WTC11 (cell line): ENCODE measurements around the gene PPFIBP1. TPM values are rescaled to one million over a fixed set of nuclear protein-coding genes. Genes with fewer than 3 reads are reported as not detected.
"Not testable (repeated sequence)": the region's sequence is repeated elsewhere in the genome, so short reads cannot be mapped to it uniquely, and the experiment has no call there.

ENCODE experiments used
- ATAC-seq: fragments of 200-7000 bp; cut with Tn5 transposase; 2 replicates; pipeline ENCODE4 v1.10.0; 2021; ENCODE audit warnings: mild to moderate bottlenecking, moderate library complexity
- CTCF ChIA-PET: fragments of 300-600 bp; sonication (Branson Sonifier 250); formaldehyde crosslinking; loops from one replicate; lab custom pipeline; 2021; ENCODE audit warnings: antibody characterized with exemption; lab: Charles Lee
- POLR2A ChIA-PET: fragments of 350-600 bp; sonication (Branson Sonifier 250); formaldehyde crosslinking; loops from one replicate; lab custom pipeline; 2021; ENCODE audit warnings: antibody characterized with exemption; lab: Charles Lee
- DNase-seq: peaks from one replicate; pipeline ENCODE4 v3.0.0; 2021; ENCODE audit warnings: low spot score
- H3K27ac Mint-ChIP-seq: 2 replicates; pipeline ENCODE4 v1.8.0; 2021; ENCODE audit warnings: mixed read lengths
- H3K27me3 Mint-ChIP-seq: 2 replicates; pipeline ENCODE4 v1.8.0; 2021; ENCODE audit warnings: low read depth, mild to moderate bottlenecking, moderate library complexity, mixed read lengths
- H3K36me3 Mint-ChIP-seq: 2 replicates; pipeline ENCODE4 v1.8.0; 2021; ENCODE audit warnings: mixed read lengths
- H3K4me1 Mint-ChIP-seq: 2 replicates; pipeline ENCODE4 v1.8.0; 2022; ENCODE audit warnings: mixed read lengths
- H3K4me3 Mint-ChIP-seq: 2 replicates; pipeline ENCODE4 v1.8.0; 2021; ENCODE audit warnings: mild to moderate bottlenecking, moderate library complexity, mixed read lengths
- H3K9me3 Mint-ChIP-seq: 2 replicates; pipeline ENCODE4 v1.8.0; 2021; ENCODE audit warnings: mixed read lengths
- CREB1 ChIP-seq: sonication (generic); formaldehyde crosslinking; IDR thresholded peaks from 2 replicates; pipeline ENCODE4 v1.8.0; 2023; ENCODE audit warnings: mild to moderate bottlenecking, missing genetic modification reagents
- E2F1 ChIP-seq: sonication (generic); formaldehyde crosslinking; IDR thresholded peaks from 2 replicates; pipeline ENCODE4 v1.8.0; 2022; ENCODE audit warnings: mild to moderate bottlenecking, missing genetic modification reagents
- FOXP1 ChIP-seq: sonication (generic); formaldehyde crosslinking; IDR thresholded peaks from 2 replicates; pipeline ENCODE4 v1.8.0; 2022; ENCODE audit warnings: missing genetic modification reagents, mild to moderate bottlenecking, moderate library complexity, borderline replicate concordance
- GRHL2 ChIP-seq: fragments of 250-450 bp; sonication (Bioruptor Pico); IDR thresholded peaks from 2 replicates; pipeline ENCODE4 v1.8.0; 2022; ENCODE audit warnings: mild to moderate bottlenecking, moderate library complexity; ENCODE audit not compliant: insufficient replicate concordance, severe bottlenecking
- JAZF1 ChIP-seq: fragments of 250-450 bp; sonication (Bioruptor Pico); IDR thresholded peaks from 2 replicates; pipeline ENCODE4 v1.9.0; 2021; ENCODE audit warnings: moderate library complexity, mild to moderate bottlenecking, inconsistent platforms
- MYBL2 ChIP-seq: sonication (generic); formaldehyde crosslinking; IDR thresholded peaks from 2 replicates; pipeline ENCODE4 v1.8.1; 2023; ENCODE audit warnings: mild to moderate bottlenecking, moderate library complexity, missing genetic modification reagents
- NFATC4 ChIP-seq: fragments of 250-450 bp; sonication (Bioruptor Pico); IDR thresholded peaks from 2 replicates; pipeline ENCODE4 v1.9.0; 2021; ENCODE audit warnings: mild to moderate bottlenecking
- NR3C1 ChIP-seq: sonication (generic); formaldehyde crosslinking; conservative IDR thresholded peaks from 2 replicates; pipeline ENCODE4 v1.8.1; 2023; ENCODE audit warnings: low read depth, mild to moderate bottlenecking, missing genetic modification reagents
- PREB ChIP-seq: sonication (generic); formaldehyde crosslinking; IDR thresholded peaks from 2 replicates; pipeline ENCODE4 v1.8.1; 2022; ENCODE audit warnings: mild to moderate bottlenecking, missing genetic modification reagents, moderate library complexity, borderline replicate concordance
- PRRX2 ChIP-seq: fragments of 250-450 bp; sonication (Bioruptor Pico); IDR thresholded peaks from 2 replicates; pipeline ENCODE4 v1.8.0; 2021; ENCODE audit warnings: mild to moderate bottlenecking
- SMAD3 ChIP-seq: sonication (generic); formaldehyde crosslinking; IDR thresholded peaks from 2 replicates; pipeline ENCODE4 v1.8.0; 2022; ENCODE audit warnings: missing genetic modification reagents, mild to moderate bottlenecking, borderline replicate concordance
- ZNF263 ChIP-seq: sonication (generic); formaldehyde crosslinking; IDR thresholded peaks from 2 replicates; pipeline ENCODE4 v1.8.1; 2022; ENCODE audit warnings: low read depth, mild to moderate bottlenecking, moderate library complexity, missing genetic modification reagents
- ZNF281 ChIP-seq: sonication (generic); formaldehyde crosslinking; IDR thresholded peaks from 2 replicates; pipeline ENCODE4 v1.8.0; 2023; ENCODE audit warnings: mild to moderate bottlenecking, missing genetic modification reagents
- total RNA-seq: library from RNA; stranded (reverse); gene quantifications from 3 replicates; pipeline ENCODE4 v1.2.3, GENCODE V29; 2021
- TF ChIP-seq, protein P1 (sequence below): fragments of 250-450 bp; sonication (Bioruptor Pico); IDR thresholded peaks from 2 replicates; pipeline ENCODE4 v2.1.2; 2022; ENCODE audit warnings: mild to moderate bottlenecking, moderate library complexity
- TF ChIP-seq, protein P2 (sequence below): fragments of 250-450 bp; sonication (Bioruptor Pico); IDR thresholded peaks from 2 replicates; pipeline ENCODE4 v1.9.0; 2021; ENCODE audit warnings: mild to moderate bottlenecking, borderline replicate concordance
- TF ChIP-seq, protein P3 (sequence below): sonication (generic); formaldehyde crosslinking; IDR thresholded peaks from 2 replicates; pipeline ENCODE4 v1.8.1; 2023; ENCODE audit warnings: mild to moderate bottlenecking, missing genetic modification reagents
- TF ChIP-seq, protein P4 (sequence below): sonication (generic); formaldehyde crosslinking; IDR thresholded peaks from 2 replicates; pipeline ENCODE4 v1.8.1; 2023; ENCODE audit warnings: mild to moderate bottlenecking, missing genetic modification reagents, moderate library complexity
- TF ChIP-seq, protein P5 (sequence below): fragments of 250-450 bp; sonication (Bioruptor Pico); IDR thresholded peaks from 2 replicates; pipeline ENCODE4 v1.9.0; 2021; ENCODE audit warnings: mild to moderate bottlenecking

Gene PPFIBP1
- total RNA-seq, 1 experiment from 2014 or later = 27.7 TPM

DNA sequence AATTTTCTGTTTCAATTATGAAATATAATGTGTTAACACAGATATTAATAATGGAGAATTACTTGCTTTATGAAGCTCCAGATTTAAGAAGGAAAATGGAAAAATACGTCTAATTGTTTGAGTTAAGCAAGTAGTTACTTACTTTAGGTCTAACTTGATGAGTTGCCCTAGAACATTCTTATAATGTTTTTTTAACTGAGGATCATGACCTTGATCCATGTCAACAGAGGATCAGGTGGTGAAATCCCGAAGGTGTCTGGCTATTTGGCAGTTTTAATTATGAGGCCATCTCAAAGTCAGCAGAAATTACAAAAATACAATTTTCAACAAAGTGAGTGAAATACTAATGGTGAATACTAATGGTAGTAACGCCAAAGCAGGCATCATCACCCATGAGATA is 115.3 kb downstream of the PPFIBP1 start:
- H3K9me3 Mint-ChIP-seq = no peaks in the 10 kb centered on the region
- H3K27ac Mint-ChIP-seq = no peak overlapping the region
- DNase-seq (no peak), ATAC-seq (no peak)
- H3K4me1 Mint-ChIP-seq = peaks cover 2% of the 10 kb centered on the region; the same call in 1 of the 2 replicates
- POLR2A ChIA-PET = no interaction called here
- no peaks in the 10 kb centered on the region for H3K27me3 Mint-ChIP-seq
- H3K4me3 Mint-ChIP-seq = no peak overlapping the region
- no peak for TF ChIP-seq FOXP1
- TF ChIP-seq CREB1 (CRISPR knock-in tag) = no peak
- TF ChIP-seq, protein P1, sequence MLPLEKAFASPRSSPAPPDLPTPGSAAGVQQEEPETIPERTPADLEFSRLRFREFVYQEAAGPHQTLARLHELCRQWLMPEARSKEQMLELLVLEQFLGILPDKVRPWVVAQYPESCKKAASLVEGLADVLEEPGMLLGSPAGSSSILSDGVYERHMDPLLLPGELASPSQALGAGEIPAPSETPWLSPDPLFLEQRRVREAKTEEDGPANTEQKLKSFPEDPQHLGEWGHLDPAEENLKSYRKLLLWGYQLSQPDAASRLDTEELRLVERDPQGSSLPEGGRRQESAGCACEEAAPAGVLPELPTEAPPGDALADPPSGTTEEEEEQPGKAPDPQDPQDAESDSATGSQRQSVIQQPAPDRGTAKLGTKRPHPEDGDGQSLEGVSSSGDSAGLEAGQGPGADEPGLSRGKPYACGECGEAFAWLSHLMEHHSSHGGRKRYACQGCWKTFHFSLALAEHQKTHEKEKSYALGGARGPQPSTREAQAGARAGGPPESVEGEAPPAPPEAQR (CRISPR knock-in tag) = no peak
- TF ChIP-seq, protein P2, sequence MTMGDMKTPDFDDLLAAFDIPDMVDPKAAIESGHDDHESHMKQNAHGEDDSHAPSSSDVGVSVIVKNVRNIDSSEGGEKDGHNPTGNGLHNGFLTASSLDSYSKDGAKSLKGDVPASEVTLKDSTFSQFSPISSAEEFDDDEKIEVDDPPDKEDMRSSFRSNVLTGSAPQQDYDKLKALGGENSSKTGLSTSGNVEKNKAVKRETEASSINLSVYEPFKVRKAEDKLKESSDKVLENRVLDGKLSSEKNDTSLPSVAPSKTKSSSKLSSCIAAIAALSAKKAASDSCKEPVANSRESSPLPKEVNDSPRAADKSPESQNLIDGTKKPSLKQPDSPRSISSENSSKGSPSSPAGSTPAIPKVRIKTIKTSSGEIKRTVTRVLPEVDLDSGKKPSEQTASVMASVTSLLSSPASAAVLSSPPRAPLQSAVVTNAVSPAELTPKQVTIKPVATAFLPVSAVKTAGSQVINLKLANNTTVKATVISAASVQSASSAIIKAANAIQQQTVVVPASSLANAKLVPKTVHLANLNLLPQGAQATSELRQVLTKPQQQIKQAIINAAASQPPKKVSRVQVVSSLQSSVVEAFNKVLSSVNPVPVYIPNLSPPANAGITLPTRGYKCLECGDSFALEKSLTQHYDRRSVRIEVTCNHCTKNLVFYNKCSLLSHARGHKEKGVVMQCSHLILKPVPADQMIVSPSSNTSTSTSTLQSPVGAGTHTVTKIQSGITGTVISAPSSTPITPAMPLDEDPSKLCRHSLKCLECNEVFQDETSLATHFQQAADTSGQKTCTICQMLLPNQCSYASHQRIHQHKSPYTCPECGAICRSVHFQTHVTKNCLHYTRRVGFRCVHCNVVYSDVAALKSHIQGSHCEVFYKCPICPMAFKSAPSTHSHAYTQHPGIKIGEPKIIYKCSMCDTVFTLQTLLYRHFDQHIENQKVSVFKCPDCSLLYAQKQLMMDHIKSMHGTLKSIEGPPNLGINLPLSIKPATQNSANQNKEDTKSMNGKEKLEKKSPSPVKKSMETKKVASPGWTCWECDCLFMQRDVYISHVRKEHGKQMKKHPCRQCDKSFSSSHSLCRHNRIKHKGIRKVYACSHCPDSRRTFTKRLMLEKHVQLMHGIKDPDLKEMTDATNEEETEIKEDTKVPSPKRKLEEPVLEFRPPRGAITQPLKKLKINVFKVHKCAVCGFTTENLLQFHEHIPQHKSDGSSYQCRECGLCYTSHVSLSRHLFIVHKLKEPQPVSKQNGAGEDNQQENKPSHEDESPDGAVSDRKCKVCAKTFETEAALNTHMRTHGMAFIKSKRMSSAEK (CRISPR knock-in tag) = no peak
- TF ChIP-seq, protein P3, sequence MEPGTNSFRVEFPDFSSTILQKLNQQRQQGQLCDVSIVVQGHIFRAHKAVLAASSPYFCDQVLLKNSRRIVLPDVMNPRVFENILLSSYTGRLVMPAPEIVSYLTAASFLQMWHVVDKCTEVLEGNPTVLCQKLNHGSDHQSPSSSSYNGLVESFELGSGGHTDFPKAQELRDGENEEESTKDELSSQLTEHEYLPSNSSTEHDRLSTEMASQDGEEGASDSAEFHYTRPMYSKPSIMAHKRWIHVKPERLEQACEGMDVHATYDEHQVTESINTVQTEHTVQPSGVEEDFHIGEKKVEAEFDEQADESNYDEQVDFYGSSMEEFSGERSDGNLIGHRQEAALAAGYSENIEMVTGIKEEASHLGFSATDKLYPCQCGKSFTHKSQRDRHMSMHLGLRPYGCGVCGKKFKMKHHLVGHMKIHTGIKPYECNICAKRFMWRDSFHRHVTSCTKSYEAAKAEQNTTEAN (CRISPR knock-in tag) = no peak
- no peak for TF ChIP-seq JAZF1 (CRISPR knock-in tag)
- TF ChIP-seq, protein P4, sequence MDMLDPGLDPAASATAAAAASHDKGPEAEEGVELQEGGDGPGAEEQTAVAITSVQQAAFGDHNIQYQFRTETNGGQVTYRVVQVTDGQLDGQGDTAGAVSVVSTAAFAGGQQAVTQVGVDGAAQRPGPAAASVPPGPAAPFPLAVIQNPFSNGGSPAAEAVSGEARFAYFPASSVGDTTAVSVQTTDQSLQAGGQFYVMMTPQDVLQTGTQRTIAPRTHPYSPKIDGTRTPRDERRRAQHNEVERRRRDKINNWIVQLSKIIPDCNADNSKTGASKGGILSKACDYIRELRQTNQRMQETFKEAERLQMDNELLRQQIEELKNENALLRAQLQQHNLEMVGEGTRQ = no peak
- TF ChIP-seq SMAD3 (CRISPR knock-in tag) = no peak
- TF ChIP-seq ZNF263 = no peak
- no peak for TF ChIP-seq E2F1 (CRISPR knock-in tag)
- no peak for TF ChIP-seq MYBL2 (CRISPR knock-in tag)
- no peak for TF ChIP-seq ZNF281
- TF ChIP-seq PRRX2 (CRISPR knock-in tag) = no peak
- TF ChIP-seq PREB (CRISPR knock-in tag) = no peak
- TF ChIP-seq GRHL2 (CRISPR knock-in tag) = no peak
- TF ChIP-seq, protein P5, sequence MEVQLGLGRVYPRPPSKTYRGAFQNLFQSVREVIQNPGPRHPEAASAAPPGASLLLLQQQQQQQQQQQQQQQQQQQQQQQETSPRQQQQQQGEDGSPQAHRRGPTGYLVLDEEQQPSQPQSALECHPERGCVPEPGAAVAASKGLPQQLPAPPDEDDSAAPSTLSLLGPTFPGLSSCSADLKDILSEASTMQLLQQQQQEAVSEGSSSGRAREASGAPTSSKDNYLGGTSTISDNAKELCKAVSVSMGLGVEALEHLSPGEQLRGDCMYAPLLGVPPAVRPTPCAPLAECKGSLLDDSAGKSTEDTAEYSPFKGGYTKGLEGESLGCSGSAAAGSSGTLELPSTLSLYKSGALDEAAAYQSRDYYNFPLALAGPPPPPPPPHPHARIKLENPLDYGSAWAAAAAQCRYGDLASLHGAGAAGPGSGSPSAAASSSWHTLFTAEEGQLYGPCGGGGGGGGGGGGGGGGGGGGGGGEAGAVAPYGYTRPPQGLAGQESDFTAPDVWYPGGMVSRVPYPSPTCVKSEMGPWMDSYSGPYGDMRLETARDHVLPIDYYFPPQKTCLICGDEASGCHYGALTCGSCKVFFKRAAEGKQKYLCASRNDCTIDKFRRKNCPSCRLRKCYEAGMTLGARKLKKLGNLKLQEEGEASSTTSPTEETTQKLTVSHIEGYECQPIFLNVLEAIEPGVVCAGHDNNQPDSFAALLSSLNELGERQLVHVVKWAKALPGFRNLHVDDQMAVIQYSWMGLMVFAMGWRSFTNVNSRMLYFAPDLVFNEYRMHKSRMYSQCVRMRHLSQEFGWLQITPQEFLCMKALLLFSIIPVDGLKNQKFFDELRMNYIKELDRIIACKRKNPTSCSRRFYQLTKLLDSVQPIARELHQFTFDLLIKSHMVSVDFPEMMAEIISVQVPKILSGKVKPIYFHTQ (CRISPR knock-in tag) = no peak
- no peak for TF ChIP-seq NR3C1 (CRISPR knock-in tag)
- TF ChIP-seq NFATC4 (CRISPR knock-in tag) = no peak
- TF ChIP-seq, all 79 proteins: peak for 0
- CTCF ChIA-PET = no interaction called here
- no peaks in the 10 kb centered on the region for H3K36me3 Mint-ChIP-seq

GRCh38 chr12:27640566-27641200 is 116.7 kb downstream of the PPFIBP1 start:
- H3K36me3 Mint-ChIP-seq, DNase-seq, POLR2A ChIA-PET, H3K9me3 Mint-ChIP-seq, ATAC-seq, H3K27ac Mint-ChIP-seq, H3K27me3 Mint-ChIP-seq, CTCF ChIA-PET, H3K4me1 Mint-ChIP-seq, H3K4me3 Mint-ChIP-seq: not testable (repeated sequence)
